GM12892 (cell line): ENCODE results near the gene CD44.

Experiments
- POLR2A ChIP-seq: IDR thresholded peaks from 2 replicates; pipeline ENCODE4 v1.6.1; 2011; ENCODE audit warnings: low read depth, low read length, control low read depth
- POLR2AphosphoS5 ChIP-seq: IDR thresholded peaks from 2 replicates; pipeline ENCODE4 v1.6.1; 2011; ENCODE audit warnings: low read depth, low read length, control low read depth
- TAF1 ChIP-seq: IDR thresholded peaks from 2 replicates; pipeline ENCODE4 v1.6.1; 2011; ENCODE audit warnings: low read depth, mild to moderate bottlenecking, control low read depth, low read length, borderline replicate concordance

- TF ChIP-seq POLR2A (no peak), POLR2AphosphoS5 (no peak), TAF1 (no peak)
Observed at GRCh38 chr11:35214792-35215193, 75.8 kb downstream of the CD44 start.
